HFFc6 (cell line): ENCODE results near the gene TOMM40. TPM values are rescaled to one million over a fixed set of nuclear protein-coding genes. Genes with fewer than 3 reads are reported as not detected.
A peak's percentile ranks its signal among the peaks of the same experiment; 100 is the strongest.

Source experiments
- DNase-seq: peaks from one replicate; pipeline ENCODE4 v3.0.0-alpha.2; 2018
- H3K27ac Mint-ChIP-seq: 2 replicates; pipeline ENCODE4 v1.8.0; 2020; ENCODE audit warnings: mild to moderate bottlenecking, mixed read lengths
- H3K27me3 Mint-ChIP-seq: 2 replicates; pipeline ENCODE4 v1.8.0; 2021; ENCODE audit warnings: mild to moderate bottlenecking, moderate library complexity, mixed read lengths; ENCODE audit not compliant: insufficient read depth
- H3K36me3 Mint-ChIP-seq: 2 replicates; pipeline ENCODE4 v1.8.0; 2021; ENCODE audit warnings: low read depth, mixed read lengths
- H3K4me1 Mint-ChIP-seq: 2 replicates; pipeline ENCODE4 v1.8.0; 2020; ENCODE audit warnings: low read depth, mixed read lengths
- H3K4me3 Mint-ChIP-seq: 2 replicates; pipeline ENCODE4 v1.8.0; 2020; ENCODE audit warnings: mild to moderate bottlenecking, moderate library complexity, mixed read lengths
- H3K9me3 Mint-ChIP-seq: 2 replicates; pipeline ENCODE4 v1.8.0; 2020; ENCODE audit warnings: mild to moderate bottlenecking, mixed read lengths
- CTCF ChIP-seq: fragments of 200-600 bp; sonication (generic); IDR thresholded peaks from 2 replicates; pipeline ENCODE4 v1.5.0; 2021; ENCODE audit warnings: antibody characterized with exemption, mild to moderate bottlenecking
- total RNA-seq, 6 experiments: library from RNA; stranded (reverse); fragmentation: NEBNext Ultra II Directional; extraction: Animal tissue kit (Norgen Biotek cat#: 25700); gene quantifications; 2 replicates in 1 of 6; 3 replicates in 5 of 6; pipeline ENCODE4 v1.2.3, GENCODE V29; 2021

Gene TOMM40
- total RNA-seq, 6 experiments from 2014 or later = 79.8 to 107 (median 92.2) TPM

GRCh38 chr19:44889830-44890365 is 1.2 kb upstream of the TOMM40 start:
- Mint-ChIP-seq H3K4me3 (peak overlapping the region; percentile 83), H3K27me3 (peaks cover 8% of the 10 kb centered on the region), H3K4me1 (peaks cover 32% of the 10 kb centered on the region), H3K36me3 (peaks cover 41% of the 10 kb centered on the region), H3K27ac (peak overlapping the region; percentile 91), H3K9me3 (no peaks in the 10 kb centered on the region)
- DNase-seq = no peak
- no peak for TF ChIP-seq CTCF

- no peak for TF ChIP-seq CTCF
- Mint-ChIP-seq H3K9me3 (no peaks in the 10 kb centered on the region), H3K36me3 (peaks cover 43% of the 10 kb centered on the region), H3K27ac (peak overlapping the region; percentile 91), H3K4me3 (peak overlapping the region; percentile 83), H3K27me3 (peaks cover 8% of the 10 kb centered on the region), H3K4me1 (peaks cover 32% of the 10 kb centered on the region)
- DNase-seq = peak; percentile 99
These were observed 563 bp upstream of the TOMM40 start for GRCh38 chr19:44890366-44891015.

- Mint-ChIP-seq H3K4me1 (peaks cover 32% of the 10 kb centered on the region), H3K9me3 (no peaks in the 10 kb centered on the region), H3K27ac (peak overlapping the region; percentile 79), H3K36me3 (peaks cover 45% of the 10 kb centered on the region), H3K27me3 (peaks cover 8% of the 10 kb centered on the region), H3K4me3 (peak overlapping the region; percentile 91)
- no peak for DNase-seq
- TF ChIP-seq CTCF = no peak
These were observed 1.9 kb downstream of the TOMM40 start for GRCh38 chr19:44892932-44893331.

GRCh38 chr19:44893332-44894051 is 2.4 kb downstream of the TOMM40 start:
- Mint-ChIP-seq H3K4me3 (peak overlapping the region; percentile 91), H3K27me3 (peaks cover 8% of the 10 kb centered on the region), H3K36me3 (peaks cover 40% of the 10 kb centered on the region), H3K4me1 (peaks cover 32% of the 10 kb centered on the region), H3K9me3 (no peaks in the 10 kb centered on the region), H3K27ac (peak overlapping the region; percentile 79; the same call in 1 of the 2 replicates)
- TF ChIP-seq CTCF = no peak
- DNase-seq = no peak

- H3K27ac Mint-ChIP-seq = no peak overlapping the region
- TF ChIP-seq CTCF = no peak
- H3K36me3 Mint-ChIP-seq = peaks cover 37% of the 10 kb centered on the region
- H3K9me3 Mint-ChIP-seq = no peaks in the 10 kb centered on the region
- H3K4me1 Mint-ChIP-seq = peaks cover 30% of the 10 kb centered on the region
- no peak for DNase-seq
- peaks cover 7% of the 10 kb centered on the region for H3K27me3 Mint-ChIP-seq
- H3K4me3 Mint-ChIP-seq = no peak overlapping the region
These were observed 3.0 kb downstream of the TOMM40 start for GRCh38 chr19:44894052-44894400.
